Endometrial microvascular endothelial cells (primary cell): ENCODE results near the gene DNM1. TPM values are rescaled to one million over a fixed set of nuclear protein-coding genes. Genes with fewer than 3 reads are reported as not detected.
"Not testable (repeated sequence)": the region's sequence is repeated elsewhere in the genome, so short reads cannot be mapped to it uniquely, and the experiment has no call there.

Source experiments
- in situ Hi-C: cut with HindIII; loops from 2 replicates; pipeline ENCODE4 v1.10.0; 2017; ENCODE audit warnings: low sequenced_read_pairs, low pct_unique_long_range_greater_than_20kb; ENCODE audit errors: inconsistent ontology term
- total RNA-seq: library from RNA; depleted of rRNA; stranded (reverse); fragments of >200 nt; gene quantifications from one replicate; pipeline ENCODE4 v1.2.3, GENCODE V29; 2015; ENCODE audit errors: inconsistent ontology term

The DNM1 gene
- total RNA-seq, 1 donor from 2014 or later = not detected

- in situ Hi-C loops = no loop called here
Measured at GRCh38 chr9:128174062-128174461, 29.1 kb upstream of the DNM1 start.

- in situ Hi-C loops = no loop called here
Measured at GRCh38 chr9:128175102-128175563, 28.0 kb upstream of the DNM1 start.

- in situ Hi-C loops = no loop called here
Measured at GRCh38 chr9:128175726-128176125, 27.5 kb upstream of the DNM1 start.

GRCh38 chr9:128178806-128179431 lies 24.3 kb upstream of the DNM1 start:
- in situ Hi-C loops = no loop called here

- in situ Hi-C loops = no loop called here
Measured at GRCh38 chr9:128180001-128180400, 23.2 kb upstream of the DNM1 start.

- in situ Hi-C loops = no loop called here
Measured at GRCh38 chr9:128180447-128180846, 22.7 kb upstream of the DNM1 start.

- in situ Hi-C loops = not testable (repeated sequence)
Measured at GRCh38 chr9:128181480-128181879, 21.7 kb upstream of the DNM1 start.

GRCh38 chr9:128182893-128183588 lies 20.1 kb upstream of the DNM1 start:
- in situ Hi-C loops = no loop called here

- in situ Hi-C loops = no loop called here
Measured at GRCh38 chr9:128185979-128186965, 16.9 kb upstream of the DNM1 start.

- in situ Hi-C loops = no loop called here
Measured at GRCh38 chr9:128187361-128187760, 15.8 kb upstream of the DNM1 start.

- in situ Hi-C loops = no loop called here
Measured at GRCh38 chr9:128188209-128188608, 15.0 kb upstream of the DNM1 start.

- in situ Hi-C loops = no loop called here
Measured at GRCh38 chr9:128190013-128190412, 13.2 kb upstream of the DNM1 start.

GRCh38 chr9:128190516-128191405 lies 12.4 kb upstream of the DNM1 start:
- in situ Hi-C loops = no loop called here

- in situ Hi-C loops = no loop called here
Measured at GRCh38 chr9:128191406-128192046, 11.7 kb upstream of the DNM1 start, which contains the start of gene CIZ1. Gene CIZ1 (minus strand): TSS chr9:128191572. CDS start chr9:128190857, 715 bp downstream.

- in situ Hi-C loops = no loop called here
Measured at GRCh38 chr9:128192601-128193371, 10.4 kb upstream of the DNM1 start.

- in situ Hi-C loops = no loop called here
Measured at GRCh38 chr9:128193469-128194096, 9.6 kb upstream of the DNM1 start.
